SU-DHL-6 (cell line): ENCODE data around the gene DAPK2.

ENCODE experiments used
- EZH2phosphoT487 ChIP-seq: fragments of 200-600 bp; sonication (generic), shearing (Covaris generic); conservative IDR thresholded peaks from 2 replicates; pipeline ENCODE4 v1.6.1; 2018; ENCODE audit warnings: mild to moderate bottlenecking, antibody characterized with exemption, low read length, moderate library complexity, mixed read lengths
- TF ChIP-seq, protein P1 (sequence below): fragments of 200-600 bp; sonication (generic); IDR thresholded peaks from one replicate; pipeline ENCODE4 v1.5.1; 2017; ENCODE audit warnings: antibody characterized with exemption, mild to moderate bottlenecking, low read length, moderate library complexity; ENCODE audit not compliant: insufficient read depth, poor library complexity, severe bottlenecking

DNA sequence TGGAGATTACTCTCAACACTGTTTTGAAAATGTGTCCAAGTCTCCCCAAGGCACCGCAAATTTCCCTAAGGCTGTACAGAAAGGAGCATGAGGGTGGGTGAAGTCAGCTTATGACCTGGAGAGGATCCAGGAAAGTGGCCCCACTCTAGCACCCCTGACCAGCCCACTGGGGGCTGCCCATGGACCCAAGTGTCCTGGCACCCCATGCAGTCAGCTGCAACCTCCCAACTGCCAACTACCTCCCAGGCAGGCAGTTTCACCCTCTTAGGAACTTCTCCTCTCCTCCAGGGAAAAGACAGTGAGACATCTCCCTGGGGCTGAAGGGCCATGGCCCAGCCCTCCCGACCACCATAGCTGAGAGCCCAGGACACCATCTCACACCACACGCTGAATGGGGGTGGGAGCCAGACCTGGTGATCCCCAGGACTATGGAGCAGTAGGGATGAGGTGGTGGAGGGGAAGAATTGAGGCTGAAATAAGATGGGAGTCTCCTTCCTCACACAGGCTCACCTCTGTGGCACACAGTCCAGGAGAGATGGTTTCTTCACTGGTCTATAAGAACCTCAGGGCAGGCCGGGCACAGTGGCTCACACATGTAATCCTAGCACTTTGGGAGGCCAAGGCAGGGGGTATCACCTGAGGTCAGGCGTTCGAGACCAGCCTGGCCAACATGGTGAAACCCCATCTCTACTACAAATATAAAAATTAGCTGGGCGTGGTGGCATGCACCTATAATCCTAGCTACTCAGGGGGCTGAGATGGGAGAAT, 104.4 kb downstream of the DAPK2 start:
- TF ChIP-seq, protein P1, sequence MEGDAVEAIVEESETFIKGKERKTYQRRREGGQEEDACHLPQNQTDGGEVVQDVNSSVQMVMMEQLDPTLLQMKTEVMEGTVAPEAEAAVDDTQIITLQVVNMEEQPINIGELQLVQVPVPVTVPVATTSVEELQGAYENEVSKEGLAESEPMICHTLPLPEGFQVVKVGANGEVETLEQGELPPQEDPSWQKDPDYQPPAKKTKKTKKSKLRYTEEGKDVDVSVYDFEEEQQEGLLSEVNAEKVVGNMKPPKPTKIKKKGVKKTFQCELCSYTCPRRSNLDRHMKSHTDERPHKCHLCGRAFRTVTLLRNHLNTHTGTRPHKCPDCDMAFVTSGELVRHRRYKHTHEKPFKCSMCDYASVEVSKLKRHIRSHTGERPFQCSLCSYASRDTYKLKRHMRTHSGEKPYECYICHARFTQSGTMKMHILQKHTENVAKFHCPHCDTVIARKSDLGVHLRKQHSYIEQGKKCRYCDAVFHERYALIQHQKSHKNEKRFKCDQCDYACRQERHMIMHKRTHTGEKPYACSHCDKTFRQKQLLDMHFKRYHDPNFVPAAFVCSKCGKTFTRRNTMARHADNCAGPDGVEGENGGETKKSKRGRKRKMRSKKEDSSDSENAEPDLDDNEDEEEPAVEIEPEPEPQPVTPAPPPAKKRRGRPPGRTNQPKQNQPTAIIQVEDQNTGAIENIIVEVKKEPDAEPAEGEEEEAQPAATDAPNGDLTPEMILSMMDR: no peak
- no peak for TF ChIP-seq EZH2phosphoT487
